Fibroblast of skin of right quadriceps (primary cell): ENCODE results near the gene TUT1.
"Not testable (repeated sequence)": the region's sequence is repeated elsewhere in the genome, so short reads cannot be mapped to it uniquely, and the experiment has no call there.

ENCODE experiments used
- DNase-seq: peaks from one replicate; pipeline ENCODE4 v3.0.0-alpha.2; 2013

Gene TUT1, protein sequence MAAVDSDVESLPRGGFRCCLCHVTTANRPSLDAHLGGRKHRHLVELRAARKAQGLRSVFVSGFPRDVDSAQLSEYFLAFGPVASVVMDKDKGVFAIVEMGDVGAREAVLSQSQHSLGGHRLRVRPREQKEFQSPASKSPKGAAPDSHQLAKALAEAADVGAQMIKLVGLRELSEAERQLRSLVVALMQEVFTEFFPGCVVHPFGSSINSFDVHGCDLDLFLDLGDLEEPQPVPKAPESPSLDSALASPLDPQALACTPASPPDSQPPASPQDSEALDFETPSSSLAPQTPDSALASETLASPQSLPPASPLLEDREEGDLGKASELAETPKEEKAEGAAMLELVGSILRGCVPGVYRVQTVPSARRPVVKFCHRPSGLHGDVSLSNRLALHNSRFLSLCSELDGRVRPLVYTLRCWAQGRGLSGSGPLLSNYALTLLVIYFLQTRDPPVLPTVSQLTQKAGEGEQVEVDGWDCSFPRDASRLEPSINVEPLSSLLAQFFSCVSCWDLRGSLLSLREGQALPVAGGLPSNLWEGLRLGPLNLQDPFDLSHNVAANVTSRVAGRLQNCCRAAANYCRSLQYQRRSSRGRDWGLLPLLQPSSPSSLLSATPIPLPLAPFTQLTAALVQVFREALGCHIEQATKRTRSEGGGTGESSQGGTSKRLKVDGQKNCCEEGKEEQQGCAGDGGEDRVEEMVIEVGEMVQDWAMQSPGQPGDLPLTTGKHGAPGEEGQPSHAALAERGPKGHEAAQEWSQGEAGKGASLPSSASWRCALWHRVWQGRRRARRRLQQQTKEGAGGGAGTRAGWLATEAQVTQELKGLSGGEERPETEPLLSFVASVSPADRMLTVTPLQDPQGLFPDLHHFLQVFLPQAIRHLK

GRCh38 chr11:62591448-62592145 lies at the start of gene TUT1:
Gene TUT1, minus strand, starts transcription at chr11:62591523. Its CDS starts 38 bp downstream, at chr11:62591485.
- DNase-seq: peak; percentile 99

GRCh38 chr11:62632492-62632891 lies 41.2 kb upstream of the TUT1 start:
- DNase-seq: no peak

DNA sequence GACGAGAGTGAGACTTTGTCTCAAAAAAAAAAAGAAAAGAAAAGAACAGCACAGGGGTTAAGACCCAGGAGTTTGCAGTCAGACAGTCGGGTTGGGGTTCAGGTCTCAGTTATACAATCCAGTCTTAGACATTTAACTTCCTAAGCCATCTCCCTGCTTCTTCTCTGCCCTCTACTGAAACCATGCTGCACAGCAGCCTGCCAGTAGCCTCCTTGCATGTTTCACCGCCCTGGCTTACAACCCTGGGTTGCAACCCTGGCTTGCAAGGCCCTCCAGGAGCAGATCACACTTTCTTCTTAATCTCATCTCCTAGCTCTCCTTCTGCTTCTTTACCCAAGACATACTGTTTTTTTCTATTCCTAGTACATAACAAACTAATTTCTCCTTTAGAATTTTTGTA lies 36.4 kb upstream of the TUT1 start:
- DNase-seq: no peak

- DNase-seq: peak; percentile 20
Observed at GRCh38 chr11:62622476-62623089, 31.3 kb upstream of the TUT1 start.

GRCh38 chr11:62621567-62622470 lies 30.5 kb upstream of the TUT1 start, which contains the start of gene B3GAT3:
Gene B3GAT3, minus strand, starts transcription at chr11:62621986. Its CDS starts 39 bp downstream, at chr11:62621947.
- DNase-seq: peak; percentile 95

GRCh38 chr11:62621027-62621566 lies 29.8 kb upstream of the TUT1 start:
- DNase-seq: no peak

GRCh38 chr11:62616957-62617356 lies 25.6 kb upstream of the TUT1 start:
- DNase-seq: not testable (repeated sequence)

DNA sequence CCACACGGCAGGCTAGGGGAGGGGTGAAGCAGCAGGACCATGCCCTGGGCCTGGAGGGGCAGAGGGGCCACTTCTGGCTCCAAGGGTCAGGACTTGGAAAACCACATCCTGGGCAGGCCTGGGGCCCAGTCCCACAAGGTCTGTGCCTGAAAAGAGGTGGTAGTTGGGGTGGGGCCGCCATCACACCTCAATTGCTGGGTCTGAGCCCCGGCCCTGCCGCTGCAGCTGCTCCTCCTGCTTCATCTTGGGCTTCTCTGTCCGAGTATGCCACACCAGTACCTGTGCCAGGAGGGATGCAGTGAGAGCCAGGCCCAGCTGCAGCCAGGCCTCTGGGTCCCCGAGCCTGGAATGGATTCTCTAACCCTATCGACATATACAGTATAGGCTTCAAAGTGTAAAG lies 24.2 kb upstream of the TUT1 start:
- DNase-seq: no peak

DNA sequence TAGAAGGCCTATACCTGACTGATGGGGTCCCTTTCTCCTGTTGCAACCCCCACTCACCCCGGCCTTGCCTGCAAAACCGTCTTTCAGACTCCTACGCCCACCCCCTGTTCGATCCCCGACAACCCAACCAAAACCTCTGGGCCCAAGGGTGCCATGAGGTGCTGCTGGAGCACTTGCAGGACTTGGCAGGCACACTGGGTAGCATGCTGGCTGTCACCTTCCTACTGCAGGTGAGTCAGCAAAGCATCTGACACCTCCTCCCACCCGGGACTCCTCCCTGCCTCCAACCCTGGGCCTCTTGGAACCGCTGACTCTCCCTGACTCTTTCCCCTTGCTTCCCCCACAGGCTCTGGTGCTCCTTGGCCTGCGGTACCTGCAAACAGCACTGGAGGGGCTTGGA lies 23.0 kb upstream of the TUT1 start:
- no peak for DNase-seq

- no peak for DNase-seq
Observed at GRCh38 chr11:62613291-62613778, 22.0 kb upstream of the TUT1 start.

GRCh38 chr11:62612366-62613290 lies 21.3 kb upstream of the TUT1 start, which contains the start of the genes EML3 and ROM1:
Gene EML3, minus strand, starts transcription at chr11:62612775. Its CDS starts 318 bp downstream, at chr11:62612457.
Gene ROM1, plus strand, starts transcription at chr11:62613257. Its CDS starts 25 bp downstream, at chr11:62613282.
- peak; percentile 74 for DNase-seq

- DNase-seq: peak; percentile 42
Observed at GRCh38 chr11:62611705-62612365, 20.5 kb upstream of the TUT1 start.

GRCh38 chr11:62610814-62611704 lies 19.7 kb upstream of the TUT1 start:
- no peak for DNase-seq

DNA sequence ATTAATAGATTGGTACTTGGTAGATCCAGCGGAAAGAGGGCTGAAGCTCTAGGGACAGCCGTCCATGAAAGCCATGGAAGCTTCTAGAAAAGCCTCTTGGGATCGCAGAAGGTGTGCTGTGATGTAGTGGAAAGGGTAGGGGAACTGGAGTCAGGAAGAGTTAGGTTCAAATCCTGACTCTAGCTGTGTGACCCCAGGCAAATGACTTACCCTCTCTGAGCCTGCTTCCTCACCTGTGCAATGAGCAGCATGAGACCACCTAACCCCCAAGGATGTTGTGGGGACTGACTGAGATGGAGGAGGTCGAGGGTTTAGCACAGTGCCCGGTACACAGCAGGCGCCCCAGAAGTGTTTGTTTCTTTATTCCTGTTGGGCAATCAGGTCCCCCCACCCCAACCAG lies 19.1 kb upstream of the TUT1 start:
- no peak for DNase-seq

GRCh38 chr11:62608776-62609175 lies 17.5 kb upstream of the TUT1 start:
- DNase-seq: no peak

- DNase-seq: no peak
Observed at GRCh38 chr11:62607714-62608113, 16.4 kb upstream of the TUT1 start.

- DNase-seq: no peak
Observed at GRCh38 chr11:62605902-62606301, 14.6 kb upstream of the TUT1 start.

DNA sequence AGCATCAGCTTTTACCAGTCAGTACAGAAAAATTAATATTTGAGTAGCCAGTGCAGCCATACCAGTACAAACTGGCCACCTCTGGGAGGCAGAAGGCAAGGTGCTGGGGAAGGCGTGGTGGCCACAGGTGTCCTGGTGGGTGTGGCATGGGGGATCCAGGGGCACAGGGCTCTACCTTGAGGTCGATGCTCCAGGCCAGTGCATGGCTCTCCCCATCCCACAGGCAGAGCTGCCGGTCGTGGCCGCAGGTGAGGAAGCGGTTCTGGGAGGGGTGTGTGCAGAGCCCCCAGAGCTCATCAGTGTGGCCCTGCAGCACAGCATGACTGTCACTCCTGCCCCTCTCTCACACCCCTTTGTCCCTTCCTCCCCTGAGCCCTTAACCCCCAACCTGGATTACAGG lies 14.1 kb upstream of the TUT1 start:
- DNase-seq: no peak
